Muscle layer of colon (tissue), 2 donors: ENCODE measurements around the gene SPATA6L.
"Not testable (repeated sequence)": the region's sequence is repeated elsewhere in the genome, so short reads cannot be mapped to it uniquely, and the experiment has no call there.

ENCODE experiments used
- H3K27ac ChIP-seq: one replicate; pipeline ENCODE4 v1.7.0; 2013; ENCODE audit warnings: low read depth, mild to moderate bottlenecking, low read length, moderate library complexity
- H3K27me3 ChIP-seq, 2 donors: one replicate each; pipeline ENCODE4 v1.7.0; 2013; ENCODE audit warnings: low read length in 2 of 2, mild to moderate bottlenecking in 2 of 2; ENCODE audit not compliant: insufficient read depth in 2 of 2, control insufficient read depth in 1 of 2
- H3K36me3 ChIP-seq: one replicate; pipeline ENCODE4 v1.7.0; 2013; ENCODE audit warnings: mild to moderate bottlenecking, low read length; ENCODE audit not compliant: insufficient read depth
- H3K4me1 ChIP-seq: one replicate; pipeline ENCODE4 v1.7.0; 2013; ENCODE audit warnings: mild to moderate bottlenecking, low read length; ENCODE audit not compliant: insufficient read depth
- H3K4me3 ChIP-seq, 2 donors: one replicate each; pipeline ENCODE4 v1.7.0; 2013; ENCODE audit warnings: low read length in 2 of 2, low read depth in 1 of 2, mild to moderate bottlenecking in 1 of 2, moderate library complexity in 1 of 2
- H3K9ac ChIP-seq: one replicate; pipeline ENCODE4 v1.7.0; 2013; ENCODE audit warnings: low read length
- H3K9me3 ChIP-seq: one replicate; pipeline ENCODE4 v1.7.0; 2013; ENCODE audit warnings: mild to moderate bottlenecking, low read length
- donor health status: abdominal sarcoma.
- donor health status: Adenocarcinoma of cecum.

The SPATA6L gene

DNA sequence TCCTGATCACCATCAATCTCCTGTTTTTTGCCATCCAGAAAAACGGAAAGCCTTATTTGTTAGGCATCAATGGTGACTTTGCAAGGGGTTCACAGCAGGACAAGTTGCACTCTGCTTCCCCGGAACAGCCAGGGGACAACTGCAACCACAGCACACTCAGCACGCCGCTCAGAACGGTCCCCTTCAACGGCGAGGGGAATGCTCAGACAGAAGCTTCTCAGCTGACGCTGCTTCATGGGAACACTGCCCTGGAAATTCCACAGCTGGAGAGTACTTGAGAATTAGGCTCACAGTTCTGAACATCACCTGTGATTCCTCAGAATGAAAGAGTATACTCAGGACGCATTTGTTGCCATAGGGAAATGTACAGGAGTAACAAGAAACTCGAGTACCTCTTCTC lies 44.3 kb downstream of the SPATA6L start:
- no peak overlapping the region for H3K4me3 ChIP-seq
- H3K36me3 ChIP-seq, result no peaks in the 10 kb centered on the region
- no peaks in the 10 kb centered on the region for H3K4me1 ChIP-seq
- H3K27me3 ChIP-seq, result no peaks in the 10 kb centered on the region
- H3K27ac ChIP-seq, result no peak overlapping the region
- H3K9me3 ChIP-seq, result no peaks in the 10 kb centered on the region
- H3K9ac ChIP-seq, result no peak overlapping the region

- Histone ChIP-seq H3K36me3 (no peaks in the 10 kb centered on the region), H3K9ac (no peak overlapping the region), H3K4me3 (no peak overlapping the region), H3K27ac (no peak overlapping the region), H3K4me1 (no peaks in the 10 kb centered on the region), H3K9me3 (no peaks in the 10 kb centered on the region), H3K27me3 (no peaks in the 10 kb centered on the region)
These were observed 45.3 kb downstream of the SPATA6L start for GRCh38 chr9:4620881-4621555.

GRCh38 chr9:4620057-4620765 lies 46.1 kb downstream of the SPATA6L start:
- Histone ChIP-seq H3K27ac (no peak overlapping the region), H3K9me3 (no peaks in the 10 kb centered on the region), H3K4me1 (no peaks in the 10 kb centered on the region), H3K9ac (no peak overlapping the region), H3K4me3 (no peak overlapping the region), H3K36me3 (no peaks in the 10 kb centered on the region), H3K27me3 (no peaks in the 10 kb centered on the region)

GRCh38 chr9:4618700-4619099 lies 47.6 kb downstream of the SPATA6L start:
- no peak overlapping the region for H3K27ac ChIP-seq
- H3K9ac ChIP-seq, result no peak overlapping the region
- H3K4me1 ChIP-seq, result no peaks in the 10 kb centered on the region
- no peaks in the 10 kb centered on the region for H3K27me3 ChIP-seq
- no peak overlapping the region for H3K4me3 ChIP-seq
- H3K36me3 ChIP-seq, result no peaks in the 10 kb centered on the region
- H3K9me3 ChIP-seq, result no peaks in the 10 kb centered on the region

GRCh38 chr9:4617752-4618151 lies 48.5 kb downstream of the SPATA6L start:
- no peak overlapping the region for H3K9ac ChIP-seq
- no peak overlapping the region for H3K4me3 ChIP-seq
- no peak overlapping the region for H3K27ac ChIP-seq
- H3K4me1 ChIP-seq, result no peaks in the 10 kb centered on the region
- no peaks in the 10 kb centered on the region for H3K27me3 ChIP-seq
- H3K36me3 ChIP-seq, result no peaks in the 10 kb centered on the region
- no peaks in the 10 kb centered on the region for H3K9me3 ChIP-seq

DNA sequence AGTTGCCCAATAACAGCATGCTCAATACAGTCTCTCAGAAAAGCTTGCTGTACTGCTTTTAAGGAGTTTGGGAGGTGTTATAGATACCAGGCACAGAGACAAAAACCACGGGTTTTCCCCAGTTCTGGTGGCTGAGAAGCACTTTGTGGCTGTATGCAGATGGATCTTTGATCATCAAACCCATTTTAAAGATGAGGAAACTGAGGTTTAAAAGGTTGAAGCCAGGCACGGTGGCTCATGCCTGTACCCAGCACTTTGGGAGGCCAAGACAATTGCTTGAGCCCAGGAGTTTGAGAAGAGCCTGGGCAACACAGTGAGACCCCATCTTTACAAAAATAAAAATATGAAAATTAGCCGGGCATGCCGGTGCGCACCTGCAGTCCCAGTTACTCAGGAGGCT lies 50.5 kb downstream of the SPATA6L start:
- H3K36me3 ChIP-seq, result no peaks in the 10 kb centered on the region
- no peaks in the 10 kb centered on the region for H3K27me3 ChIP-seq
- H3K9ac ChIP-seq, result no peak overlapping the region
- H3K27ac ChIP-seq, result no peak overlapping the region
- H3K4me3 ChIP-seq, result no peak overlapping the region
- no peaks in the 10 kb centered on the region for H3K4me1 ChIP-seq
- no peaks in the 10 kb centered on the region for H3K9me3 ChIP-seq

- Histone ChIP-seq H3K4me1 (no peaks in the 10 kb centered on the region), H3K9ac (no peak overlapping the region), H3K9me3 (no peaks in the 10 kb centered on the region), H3K27ac (no peak overlapping the region), H3K36me3 (no peaks in the 10 kb centered on the region), H3K4me3 (no peak overlapping the region), H3K27me3 (no peaks in the 10 kb centered on the region)
These were observed 51.0 kb downstream of the SPATA6L start for GRCh38 chr9:4615251-4615650.

DNA sequence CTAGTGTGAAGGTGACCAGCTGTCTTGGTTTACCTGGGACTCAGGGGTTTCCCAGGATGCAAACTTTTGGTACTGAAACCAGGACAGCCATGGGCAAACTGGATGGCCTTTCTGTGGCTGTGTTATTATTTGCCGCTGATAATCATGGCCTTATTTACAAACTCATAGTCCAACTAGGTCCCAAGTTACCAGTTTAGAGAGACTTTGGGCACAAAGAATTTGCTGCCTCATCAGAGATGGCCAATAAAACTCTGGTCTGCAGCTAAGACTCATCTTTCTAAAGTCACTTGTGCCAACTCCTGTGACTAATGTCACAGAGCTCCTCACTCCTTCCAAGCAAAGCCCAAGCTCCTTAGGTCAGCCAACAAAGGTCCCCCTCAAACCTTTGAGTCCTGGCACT lies 51.7 kb downstream of the SPATA6L start:
- H3K9ac ChIP-seq, result no peak overlapping the region
- no peaks in the 10 kb centered on the region for H3K4me1 ChIP-seq
- H3K4me3 ChIP-seq, result no peak overlapping the region

GRCh38 chr9:4606033-4606432 lies 60.2 kb downstream of the SPATA6L start:
- H3K27ac ChIP-seq, H3K4me1 ChIP-seq, H3K9ac ChIP-seq, H3K27me3 ChIP-seq, H3K4me3 ChIP-seq, H3K9me3 ChIP-seq, H3K36me3 ChIP-seq: not testable (repeated sequence)

More for the DNA sequence above, 51.7 kb downstream of the SPATA6L start:
- Histone ChIP-seq H3K27me3 (no peaks in the 10 kb centered on the region), H3K36me3 (no peaks in the 10 kb centered on the region), H3K27ac (no peak overlapping the region), H3K9me3 (no peaks in the 10 kb centered on the region)

- H3K4me1 ChIP-seq, result no peaks in the 10 kb centered on the region
- no peak overlapping the region for H3K9ac ChIP-seq
- no peaks in the 10 kb centered on the region for H3K9me3 ChIP-seq
These were observed 61.6 kb downstream of the SPATA6L start for GRCh38 chr9:4604678-4605095.

DNA sequence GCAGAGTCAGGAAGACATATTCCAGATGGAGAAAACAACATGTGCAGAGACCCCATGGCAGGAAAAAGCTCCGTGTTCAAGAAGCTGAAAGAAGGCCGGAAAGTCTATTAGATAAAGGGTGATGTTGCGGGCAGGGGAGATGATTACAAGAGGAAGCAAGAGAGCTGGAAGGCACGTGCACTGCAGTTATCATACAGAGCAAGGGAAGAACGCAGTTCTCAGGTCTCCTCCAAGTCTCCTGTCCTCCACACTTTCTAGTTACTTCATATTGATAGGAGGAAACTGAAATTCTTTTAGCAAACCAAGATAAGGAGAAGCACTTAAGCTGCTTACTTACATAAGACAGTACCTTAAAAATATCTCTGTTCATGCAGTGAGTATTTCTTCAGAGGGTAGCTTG lies 62.5 kb downstream of the SPATA6L start:
- Histone ChIP-seq H3K9me3 (no peaks in the 10 kb centered on the region), H3K4me1 (no peaks in the 10 kb centered on the region), H3K27me3 (no peaks in the 10 kb centered on the region), H3K9ac (no peak overlapping the region), H3K36me3 (no peaks in the 10 kb centered on the region), H3K4me3 (no peak overlapping the region), H3K27ac (no peak overlapping the region)

More at GRCh38 chr9:4604678-4605095, 61.6 kb downstream of the SPATA6L start:
- Histone ChIP-seq H3K4me3 (no peak overlapping the region), H3K27ac (no peak overlapping the region), H3K27me3 (no peaks in the 10 kb centered on the region), H3K36me3 (no peaks in the 10 kb centered on the region)

- H3K4me1 ChIP-seq, result peaks cover 20% of the 10 kb centered on the region
- no peaks in the 10 kb centered on the region for H3K27me3 ChIP-seq
- no peak overlapping the region for H3K9ac ChIP-seq
- no peak overlapping the region for H3K4me3 ChIP-seq
- H3K9me3 ChIP-seq, result no peaks in the 10 kb centered on the region
- H3K36me3 ChIP-seq, result no peaks in the 10 kb centered on the region
- no peak overlapping the region for H3K27ac ChIP-seq
These were observed 65.9 kb downstream of the SPATA6L start for GRCh38 chr9:4600368-4600767.
